ENCODE results near the gene MAP4K2.

MAP4K2 gene

DNA sequence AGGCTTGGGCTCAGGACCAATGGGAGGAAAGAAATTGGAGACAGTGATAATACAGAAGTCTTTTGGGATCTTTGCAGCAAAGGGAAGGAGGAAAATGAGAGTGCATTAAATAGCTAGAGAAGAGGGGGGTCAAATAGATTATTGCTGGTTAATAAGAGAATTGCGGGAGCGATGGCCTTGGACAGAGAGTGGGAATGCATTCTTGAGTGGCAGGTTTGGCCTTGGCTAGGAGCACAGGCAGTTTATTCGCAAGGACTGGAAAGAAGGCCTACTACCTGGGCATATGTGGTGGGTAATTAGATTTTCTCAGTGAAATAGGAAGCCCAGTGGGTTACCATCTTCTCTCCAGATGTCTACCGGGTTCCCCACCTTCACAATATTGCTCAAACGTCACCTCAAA, 10.8 kb upstream of the MAP4K2 start:
- no peak for DNase-seq (ENCODE audit: low read depth in 3 of 3, low spot score in 1 of 3)

DNA sequence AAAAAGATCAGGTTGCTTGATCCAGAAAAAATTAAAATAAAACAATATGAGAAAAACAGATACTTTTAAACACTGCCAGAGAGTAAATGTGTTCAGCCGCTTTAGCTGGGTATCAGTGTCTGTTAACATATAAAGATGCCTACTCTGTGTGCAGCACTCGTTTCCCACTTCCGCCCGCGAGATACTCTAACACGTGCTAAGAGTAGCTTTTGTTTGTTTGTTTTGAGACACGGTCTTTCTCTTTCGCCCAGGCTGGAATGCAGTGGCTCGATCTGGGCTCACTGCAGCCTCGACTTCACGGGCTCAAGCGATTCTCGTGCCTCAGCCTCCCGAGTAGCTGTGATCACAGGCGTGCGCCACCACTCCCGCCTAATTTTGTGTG, 7.9 kb upstream of the MAP4K2 start:
- no peak for DNase-seq (ENCODE audit: low read depth in 3 of 3, low spot score in 1 of 3)

DNA sequence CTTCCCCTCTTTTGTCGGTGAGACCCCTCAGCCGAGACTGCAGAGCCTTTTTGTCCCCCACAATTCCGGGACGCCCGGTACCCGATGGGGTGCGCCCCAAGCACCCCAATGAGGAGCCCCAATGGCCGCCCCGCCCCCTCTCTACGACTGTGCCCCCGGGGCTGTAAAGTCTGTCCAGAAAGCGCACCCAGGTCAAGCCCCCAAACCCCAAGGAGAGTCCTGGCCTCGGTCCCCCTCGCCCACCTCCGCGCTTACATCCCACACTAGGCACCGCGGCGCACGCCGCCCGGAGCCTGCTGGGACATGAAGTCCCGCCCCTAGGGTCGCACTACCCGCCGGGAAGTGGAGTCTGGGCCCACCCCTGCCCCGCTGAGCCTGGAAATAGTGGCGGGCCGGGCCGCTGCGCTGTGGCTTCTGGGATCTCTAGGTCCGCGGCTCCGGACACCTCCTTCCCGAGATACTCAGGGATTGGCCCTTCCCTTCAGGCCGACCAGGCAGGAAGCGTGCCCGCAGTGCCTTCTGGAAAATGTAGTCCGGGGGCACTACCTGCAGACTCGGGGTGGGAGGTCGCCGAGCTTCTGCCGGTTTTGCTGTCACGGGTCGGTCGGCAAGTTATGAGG, 7.4 kb upstream of the MAP4K2 start, which contains the start of gene MEN1:
Gene MEN1, minus strand, starts transcription at position 281 of the 620 bp plus-strand sequence. CDS start 442 bp downstream, outside the sequence.
- peak; percentile 31 to 67 (median 55) for DNase-seq (ENCODE audit: low read depth in 3 of 3, low spot score in 1 of 3)

DNA sequence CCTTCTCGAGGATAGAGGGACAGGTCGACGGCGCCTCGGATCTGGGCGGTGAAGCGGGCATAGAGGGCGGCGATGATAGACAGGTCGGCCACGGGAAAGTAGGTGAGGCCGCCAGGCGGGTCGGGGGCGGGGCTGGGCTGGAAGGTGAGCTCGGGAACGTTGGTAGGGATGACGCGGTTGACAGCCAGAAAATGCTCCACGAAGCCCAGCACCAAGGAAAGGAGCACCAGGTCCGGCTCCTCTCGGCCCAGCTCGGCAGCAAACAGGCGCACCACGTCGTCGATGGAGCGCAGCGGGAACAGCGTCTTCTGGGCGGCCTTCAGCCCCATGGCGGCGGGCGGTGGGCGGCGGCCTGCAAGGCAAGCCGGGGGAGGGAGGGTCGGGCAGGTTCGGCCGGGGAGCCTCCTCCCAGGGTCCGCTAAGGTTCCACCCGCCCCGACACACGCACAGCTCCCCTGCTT, 6.8 kb upstream of the MAP4K2 start:
- no peak for DNase-seq (ENCODE audit: low read depth in 3 of 3, low spot score in 1 of 3)

DNA sequence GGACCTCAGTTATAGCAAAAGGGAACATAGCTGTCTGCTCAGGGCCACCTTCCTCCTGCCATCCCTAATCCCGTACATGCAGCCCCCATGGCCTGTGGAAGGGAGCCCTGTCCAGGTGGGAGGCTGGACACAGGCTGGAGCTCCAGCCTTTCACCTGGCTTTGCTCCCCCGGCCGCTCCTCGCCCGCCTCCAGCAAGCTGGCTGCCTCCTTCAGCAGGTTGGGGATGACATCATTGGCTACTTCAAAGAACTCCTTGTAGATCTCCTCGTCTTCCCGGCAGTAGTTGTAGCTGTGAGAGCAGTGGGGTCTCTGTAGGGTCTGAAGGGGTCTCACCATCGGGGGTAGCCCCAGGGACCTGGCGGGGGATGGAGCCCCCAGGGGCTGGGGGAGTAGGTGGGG, 2.5 kb upstream of the MAP4K2 start:
- DNase-seq (ENCODE audit: low read depth in 3 of 3, low spot score in 1 of 3) = no peak

DNA sequence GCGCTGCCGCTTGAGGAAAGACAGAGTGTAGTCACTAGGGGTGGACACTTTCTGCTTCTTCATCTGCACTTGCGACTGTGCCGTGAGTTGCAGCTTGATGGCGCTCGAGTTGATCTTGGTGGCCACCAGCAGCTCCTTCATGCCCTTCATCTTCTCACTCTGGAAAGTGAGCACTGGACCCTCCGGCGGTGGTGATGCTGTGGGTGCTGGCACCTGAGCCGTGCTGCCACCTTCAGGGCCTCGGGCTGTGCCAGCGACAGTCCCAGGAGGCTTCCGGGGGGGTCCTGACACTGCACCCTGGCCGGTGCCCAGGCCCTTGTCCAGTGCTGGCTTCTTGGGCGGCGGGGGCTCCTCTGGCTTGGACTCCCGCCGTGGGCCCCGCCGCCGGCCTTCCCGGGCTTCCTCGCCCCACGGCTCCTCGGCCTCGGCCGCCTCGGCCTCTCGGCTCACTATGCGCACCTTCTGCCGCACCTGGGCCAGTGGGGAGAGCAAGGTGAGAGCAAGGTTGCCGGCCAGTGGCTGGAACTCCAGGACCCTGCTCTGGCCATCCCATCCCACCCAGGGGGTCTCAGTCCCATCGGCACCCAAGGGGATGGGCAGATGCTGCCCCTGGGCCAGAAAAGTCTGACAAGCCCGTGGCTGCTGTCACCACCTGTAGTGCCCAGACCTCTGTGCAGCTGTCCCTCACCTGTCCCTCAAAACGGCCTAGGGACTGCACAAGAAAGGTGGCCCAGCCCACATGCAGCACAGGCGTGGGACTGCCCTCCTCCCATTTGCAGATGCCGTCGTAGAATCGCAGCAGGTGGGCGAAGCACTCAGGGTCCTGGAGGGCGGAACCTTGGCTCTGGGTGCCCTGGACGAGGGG, 1.6 kb upstream of the MAP4K2 start:
- no peak for DNase-seq (ENCODE audit: low read depth in 3 of 3, low spot score in 1 of 3)

DNA sequence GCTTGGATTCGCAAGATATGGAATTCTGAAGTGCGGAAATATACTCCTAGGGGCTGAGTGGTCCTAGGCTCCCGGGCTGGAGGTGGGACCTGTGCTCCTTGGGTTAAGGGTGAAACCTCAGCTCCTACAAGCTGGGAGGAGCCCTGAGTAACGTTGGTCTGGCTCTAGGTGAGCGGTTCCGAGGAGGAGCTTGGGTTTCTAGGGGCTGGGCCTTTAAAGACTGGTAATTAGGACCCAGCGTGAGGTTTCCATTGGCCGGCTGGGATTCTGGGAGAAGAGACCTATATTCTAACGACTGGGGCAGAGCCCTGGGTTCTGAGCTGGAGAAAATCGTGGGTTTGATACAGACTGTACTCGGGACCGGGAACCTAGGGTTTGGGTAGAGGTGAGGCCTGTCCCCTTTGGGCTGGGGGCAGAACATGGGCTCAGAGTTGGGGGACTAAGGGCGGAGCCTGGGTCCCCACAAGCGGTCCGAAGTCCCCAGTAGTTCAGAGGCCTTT, 882 bp upstream of the MAP4K2 start:
- no peak for DNase-seq (ENCODE audit: low read depth in 3 of 3, low spot score in 1 of 3)

DNA sequence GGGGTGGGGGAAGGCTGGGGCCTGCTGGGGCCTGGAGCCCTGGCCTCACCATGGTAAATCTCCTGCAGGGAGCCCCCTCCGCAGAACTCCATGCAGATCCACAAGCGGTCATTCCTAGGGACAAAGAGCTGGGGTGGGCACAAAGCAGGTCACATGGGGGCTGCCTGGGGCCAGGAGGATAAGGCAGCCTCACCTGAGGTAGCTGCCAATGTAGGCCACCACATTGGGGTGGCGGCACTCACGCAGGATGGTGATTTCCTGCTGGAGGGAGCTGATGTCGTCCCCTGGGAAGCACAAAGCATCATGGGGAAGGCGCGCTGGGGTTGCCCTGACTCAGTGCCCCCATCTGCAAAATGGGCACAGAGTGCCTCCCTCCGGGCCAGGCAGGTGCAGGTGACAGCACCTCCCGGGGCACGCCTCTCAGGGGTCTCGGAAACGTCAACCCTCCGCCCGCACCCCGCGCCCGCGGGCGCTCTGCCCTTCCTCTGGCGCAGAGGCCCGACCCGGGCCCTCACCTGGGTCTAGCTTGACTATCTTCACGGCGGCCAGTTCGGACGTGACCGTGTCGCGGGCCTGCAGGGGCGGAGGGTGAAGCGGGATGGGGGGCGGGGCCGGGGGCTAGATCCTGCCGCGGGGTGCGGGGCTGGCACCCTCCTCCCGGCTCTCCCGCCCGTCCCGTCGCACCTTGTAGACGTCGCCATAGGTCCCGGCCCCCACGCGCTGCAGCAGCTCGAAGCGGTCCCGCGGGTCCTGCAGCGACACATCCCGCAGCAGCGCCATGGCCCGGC, 450 bp downstream of the MAP4K2 start:
- no peak for DNase-seq (ENCODE audit: low read depth in 3 of 3, low spot score in 1 of 3)

DNA sequence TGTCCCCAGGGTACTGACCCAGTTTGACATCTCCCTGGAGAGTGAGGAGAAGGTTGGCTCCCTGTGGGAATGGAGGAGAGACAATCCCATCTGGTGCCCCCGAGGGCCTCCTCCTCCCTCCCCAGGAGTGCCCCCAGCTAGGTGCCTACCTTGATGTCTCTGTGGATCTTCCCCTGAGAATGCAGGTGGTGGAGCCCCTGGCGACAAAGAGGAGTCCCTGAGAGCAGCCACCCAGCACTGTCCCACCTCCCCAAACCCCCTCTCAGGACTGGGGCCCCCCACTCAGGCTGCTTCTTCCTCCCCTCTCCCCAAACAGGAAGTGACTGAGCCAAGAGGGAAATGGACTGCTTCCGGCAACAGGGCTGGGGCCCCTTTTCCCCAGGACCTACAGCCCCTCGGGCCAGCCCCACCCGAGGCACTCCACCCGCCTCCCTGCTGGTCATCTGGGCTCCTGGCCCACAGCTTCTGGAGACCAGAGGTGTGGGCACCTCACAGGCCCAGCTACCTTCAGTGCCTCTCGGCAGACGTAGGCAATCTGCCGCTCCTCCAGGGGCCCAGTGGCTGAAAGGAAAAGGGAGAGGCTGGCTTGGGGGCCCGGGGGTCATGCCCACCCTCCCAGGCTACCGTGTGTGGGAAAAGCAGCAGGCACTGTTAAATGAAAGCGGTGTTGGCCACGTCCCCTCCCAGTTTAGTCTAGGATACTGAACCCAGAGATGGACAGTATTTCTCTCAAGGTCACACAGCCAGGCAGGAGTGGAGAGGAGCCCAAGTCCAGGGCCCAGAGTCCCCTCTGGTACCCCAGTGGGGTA, 1.2 kb downstream of the MAP4K2 start:
- no peak for DNase-seq (ENCODE audit: low read depth in 3 of 3, low spot score in 1 of 3)

DNA sequence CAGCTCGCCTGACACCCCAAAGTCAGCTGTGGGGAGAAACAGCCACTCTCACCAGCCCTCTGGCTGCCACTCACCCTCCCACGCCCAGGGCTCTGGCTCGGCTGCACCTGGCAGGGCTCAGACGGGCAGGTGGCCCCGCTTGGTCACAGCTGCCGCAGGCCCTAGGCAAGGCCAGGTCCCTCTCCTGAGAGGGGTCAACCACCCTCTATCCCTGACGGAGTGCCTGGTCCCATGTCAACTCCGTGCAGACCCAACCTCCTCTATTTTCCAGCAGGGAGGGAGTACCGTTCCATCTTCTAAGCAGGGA, 1.9 kb downstream of the MAP4K2 start:
- DNase-seq (ENCODE audit: low read depth in 3 of 3, low spot score in 1 of 3) = no peak

DNA sequence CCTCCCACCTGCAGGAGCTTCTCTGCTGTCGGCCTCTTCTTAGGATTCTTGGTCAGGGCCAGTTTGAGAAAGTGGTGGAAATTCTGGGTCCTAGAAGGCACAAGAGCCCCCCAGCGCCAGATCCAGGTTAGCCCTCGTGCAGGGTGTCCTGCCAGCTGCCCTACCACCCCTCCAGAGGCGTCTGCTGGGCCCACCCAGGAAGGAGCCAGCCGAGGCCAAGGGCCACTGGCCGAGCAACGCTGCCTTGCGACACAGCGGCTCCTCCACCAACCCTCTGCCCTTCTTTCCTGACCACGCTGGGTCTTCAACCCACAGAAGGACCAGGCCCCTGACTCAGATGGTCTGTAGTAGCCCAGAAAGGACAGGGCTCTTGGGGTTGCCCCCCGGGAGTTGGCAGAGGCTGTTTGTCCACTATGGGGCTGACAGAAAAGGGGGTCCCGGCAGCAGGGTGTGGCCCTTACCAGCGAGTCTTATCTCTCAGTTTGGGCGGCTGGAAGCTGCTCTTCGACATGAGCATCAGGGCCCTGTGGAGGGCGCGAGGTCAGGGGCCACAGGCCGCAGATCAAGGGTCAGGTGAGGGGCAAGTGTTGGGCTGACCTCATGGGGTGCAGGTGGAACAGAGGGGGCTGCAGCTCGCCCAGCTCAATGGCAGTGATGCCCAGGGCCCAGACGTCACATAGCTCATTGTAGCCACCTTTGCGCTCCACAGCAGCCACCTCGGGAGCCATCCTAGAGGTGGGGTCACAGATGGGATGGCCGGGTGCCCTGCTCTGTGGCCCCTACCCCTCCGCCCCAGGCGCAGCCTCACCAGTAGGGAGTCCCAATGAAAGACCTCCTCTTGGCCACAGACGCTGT, 2.5 kb downstream of the MAP4K2 start:
- no peak for DNase-seq (ENCODE audit: low read depth in 3 of 3, low spot score in 1 of 3)

DNA sequence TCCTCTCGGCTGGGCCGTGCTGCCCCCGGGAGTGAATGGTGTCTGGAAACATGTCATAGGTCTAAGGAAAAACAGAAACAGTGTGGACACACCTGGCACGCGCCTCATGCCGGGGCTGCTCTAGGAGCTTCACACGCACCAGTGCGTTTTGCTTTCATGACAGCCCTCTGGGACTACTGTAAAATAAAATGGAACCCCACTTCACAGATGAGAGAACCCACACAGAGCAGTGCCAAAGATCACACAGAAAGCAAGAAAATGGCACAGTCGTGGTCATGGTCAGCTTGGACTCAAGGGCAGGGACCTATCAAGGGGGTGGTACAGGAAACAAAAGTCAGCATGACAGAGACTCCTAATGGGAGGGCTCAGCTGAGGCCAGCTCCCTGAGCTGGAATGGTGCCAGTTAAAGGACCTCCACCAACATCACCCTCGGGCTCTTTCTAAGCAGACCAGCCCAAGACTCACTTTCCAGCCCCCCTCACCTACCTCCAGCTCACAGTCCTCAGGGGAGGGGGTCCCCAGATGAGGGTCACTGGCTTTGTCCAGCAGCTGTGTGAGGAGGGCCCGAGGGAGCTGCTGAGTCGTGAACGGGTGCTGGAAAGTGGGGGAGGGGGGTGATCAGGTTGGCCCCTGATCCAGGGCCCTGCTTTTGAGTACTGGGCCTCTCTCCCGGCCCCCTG, 3.3 kb downstream of the MAP4K2 start:
- DNase-seq (ENCODE audit: low read depth in 3 of 3, low spot score in 1 of 3) = no peak

DNA sequence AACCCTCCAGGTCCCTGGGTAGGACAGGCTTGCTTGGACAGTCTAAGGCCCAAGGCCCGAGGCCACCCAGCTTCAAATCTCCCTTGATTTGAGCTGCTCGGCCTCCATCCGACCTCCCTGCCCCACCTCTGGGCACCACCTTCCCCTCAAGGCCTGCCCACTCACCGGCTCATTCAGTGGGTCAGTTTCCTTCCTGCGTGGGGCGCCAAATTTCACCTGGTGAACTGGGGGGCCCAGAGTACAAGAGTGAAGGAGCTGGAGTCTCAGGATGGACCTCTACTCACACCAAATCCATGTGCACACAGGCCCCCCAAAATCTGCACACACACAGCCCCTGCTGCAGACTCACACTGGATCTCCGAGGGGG, 3.8 kb downstream of the MAP4K2 start:
- no peak for DNase-seq (ENCODE audit: low read depth in 3 of 3, low spot score in 1 of 3)

DNA sequence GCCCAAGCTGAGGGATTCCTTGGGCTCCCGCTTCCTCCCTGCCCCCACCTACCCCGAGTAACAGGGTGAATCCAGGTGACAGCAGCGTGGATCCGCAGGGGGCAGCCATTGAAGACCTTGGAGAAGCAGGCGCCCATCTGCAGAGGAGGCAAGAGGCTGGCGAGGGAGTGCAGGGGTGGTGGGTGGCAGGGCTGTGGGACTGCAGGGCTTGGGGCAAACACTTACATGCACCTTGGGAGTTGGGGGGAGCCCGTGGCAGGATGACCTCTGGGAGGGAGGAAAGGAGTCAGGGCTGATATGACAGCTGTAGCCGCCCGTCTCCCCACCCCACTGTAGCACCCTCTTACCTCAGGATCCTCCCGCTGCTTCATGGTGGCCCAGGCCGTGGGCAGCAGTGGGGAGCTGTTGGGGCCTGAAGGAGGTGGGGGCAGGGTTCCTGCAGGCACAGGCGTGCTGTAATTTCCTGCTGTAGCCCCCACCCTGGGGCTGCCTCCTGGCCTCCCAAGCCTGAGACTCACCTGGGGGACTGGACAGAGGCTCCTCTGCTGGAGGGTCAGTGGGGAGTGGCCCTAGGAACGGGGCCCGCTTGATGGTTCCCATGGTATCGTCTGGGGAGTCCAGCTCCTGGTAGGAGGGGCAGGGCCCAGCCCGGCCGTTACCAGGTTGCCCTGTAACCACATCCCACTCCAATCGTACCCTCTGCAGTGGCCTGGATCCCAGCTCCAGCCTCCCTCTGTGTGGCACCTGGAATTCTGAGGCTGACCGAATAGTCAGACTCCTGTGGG, 6.1 kb downstream of the MAP4K2 start:
- no peak for DNase-seq (ENCODE audit: low read depth in 3 of 3, low spot score in 1 of 3)

DNA sequence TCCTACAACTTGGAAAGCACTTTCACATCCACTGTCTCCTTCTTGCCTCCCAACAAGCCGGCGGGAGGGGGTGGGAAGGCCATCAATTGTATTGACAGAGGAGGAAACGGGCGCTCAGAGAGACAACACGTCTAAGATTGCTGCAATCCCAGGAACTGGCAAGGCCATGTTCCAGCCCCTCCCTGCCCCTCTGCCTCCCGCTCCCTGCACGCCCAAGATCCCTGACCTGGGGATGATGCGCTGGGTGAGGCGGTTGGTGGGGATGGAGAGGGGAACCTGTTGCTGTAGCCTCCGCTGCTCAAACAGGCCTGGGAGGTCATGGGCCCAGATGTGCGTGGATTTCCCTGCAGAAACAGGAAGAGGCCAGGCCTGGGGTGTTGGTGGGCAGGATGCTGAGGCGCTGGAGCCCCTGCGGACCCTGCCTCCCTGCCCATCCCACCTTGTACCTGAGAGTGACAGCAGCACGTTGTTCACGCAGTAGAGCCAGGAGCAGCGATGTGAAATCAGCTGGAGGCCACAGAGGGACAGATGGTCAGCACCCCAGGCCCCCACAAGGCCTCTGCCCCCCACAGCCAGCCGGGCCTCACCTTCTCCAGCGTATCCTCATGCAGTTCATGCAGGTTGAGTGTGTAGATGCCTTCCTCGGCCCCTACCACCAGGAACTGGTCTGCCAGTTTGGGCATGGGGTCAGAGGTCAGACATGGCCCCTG, 6.8 kb downstream of the MAP4K2 start:
- DNase-seq (ENCODE audit: low read depth in 3 of 3, low spot score in 1 of 3) = no peak

DNA sequence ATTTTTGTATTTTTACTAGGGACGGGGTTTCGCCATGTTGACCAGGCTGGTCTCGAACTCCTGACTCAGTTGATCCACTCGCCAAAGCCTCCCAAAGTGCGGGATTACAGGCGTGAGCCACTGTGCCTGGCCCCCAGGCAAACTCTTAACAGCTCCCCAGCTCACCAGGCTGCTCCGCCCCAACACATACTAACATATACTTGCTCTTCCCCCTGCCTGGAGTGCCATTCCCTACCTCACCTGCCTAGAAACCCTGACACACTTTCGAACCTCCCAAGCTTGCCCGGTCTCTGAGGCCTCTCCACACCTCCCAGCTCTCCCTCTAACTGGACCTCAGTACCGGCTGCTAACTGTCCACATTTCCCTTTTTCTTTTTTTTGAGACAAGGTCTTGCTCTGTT, 8.5 kb downstream of the MAP4K2 start:
- no peak for DNase-seq (ENCODE audit: low read depth in 3 of 3, low spot score in 1 of 3)

DNA sequence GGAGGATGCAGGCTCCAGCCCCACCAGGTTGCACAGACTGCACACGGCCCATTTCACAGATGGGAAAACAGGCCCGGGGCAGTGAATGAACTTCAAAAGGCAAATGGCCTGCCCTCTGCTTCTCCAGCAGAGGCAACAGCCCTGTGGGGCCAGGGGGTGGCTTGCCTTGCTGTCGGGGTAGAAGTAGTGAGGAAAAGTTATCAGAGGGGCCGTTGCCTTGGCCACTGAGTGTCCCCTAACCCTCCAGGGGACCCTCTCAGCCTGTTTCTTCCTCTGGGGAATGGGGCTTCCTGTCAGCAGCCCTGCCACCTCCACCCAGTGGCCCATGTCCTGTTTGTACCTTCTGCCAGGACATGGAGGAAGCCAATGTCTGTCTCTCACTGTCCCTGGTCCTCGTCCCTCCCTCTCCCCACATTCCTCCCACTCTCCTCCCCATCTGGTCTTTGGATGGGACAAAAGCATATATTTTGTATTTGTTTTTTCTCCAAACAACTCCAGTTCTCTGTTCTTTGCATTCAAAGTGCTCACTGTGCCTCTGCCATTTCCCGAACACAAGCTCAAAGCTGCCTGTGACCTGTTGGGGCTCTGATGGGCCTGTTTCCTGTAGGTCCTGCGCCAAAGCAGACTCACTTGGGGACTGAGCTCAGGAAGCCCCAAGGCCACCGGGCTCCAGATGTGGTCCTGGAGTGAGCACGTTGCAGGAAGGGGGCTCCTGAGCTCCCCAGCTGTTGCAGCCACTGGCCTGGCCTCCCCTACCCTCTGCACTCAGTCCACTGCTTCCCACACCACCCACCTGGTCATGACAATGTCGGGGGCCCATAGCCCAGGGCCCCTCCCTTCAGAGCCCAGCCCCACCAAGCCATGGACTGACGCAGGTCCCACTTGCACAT, 9.5 kb downstream of the MAP4K2 start:
- DNase-seq (ENCODE audit: low read depth in 3 of 3, low spot score in 1 of 3) = no peak
